Neuronal stem cell (in vitro differentiated cells): ENCODE data around the gene LPP.

Experiments used
- DNase-seq: peaks from one replicate; pipeline ENCODE4 v3.0.0-alpha.2; 2013; ENCODE audit warnings: low spot score
- H2AFZ ChIP-seq: one replicate; pipeline ENCODE4 v1.6.1; 2013; ENCODE audit warnings: mild to moderate bottlenecking, low read length, inconsistent platforms
- H2AK5ac ChIP-seq: 2 replicates; pipeline ENCODE4 v1.6.1; 2013; ENCODE audit warnings: low read depth, mild to moderate bottlenecking, inconsistent platforms, low read length, moderate library complexity, mixed read lengths
- H2BK120ac ChIP-seq: 2 replicates; pipeline ENCODE4 v1.6.1; 2013; ENCODE audit warnings: low read depth, mild to moderate bottlenecking, inconsistent platforms, low read length, moderate library complexity, mixed read lengths
- H2BK12ac ChIP-seq: one replicate; pipeline ENCODE4 v1.6.1; 2013; ENCODE audit warnings: low read length, inconsistent platforms
- H2BK15ac ChIP-seq: 2 replicates; pipeline ENCODE4 v1.6.1; 2013; ENCODE audit warnings: mild to moderate bottlenecking, low read length, inconsistent platforms, mixed read lengths
- H2BK5ac ChIP-seq: one replicate; pipeline ENCODE4 v1.6.1; 2013; ENCODE audit warnings: inconsistent platforms, mild to moderate bottlenecking, low read length, moderate library complexity
- H3K14ac ChIP-seq: one replicate; pipeline ENCODE4 v1.6.1; 2013; ENCODE audit warnings: low read length, inconsistent platforms
- H3K18ac ChIP-seq: 2 replicates; pipeline ENCODE4 v1.6.1; 2013; ENCODE audit warnings: low read length, inconsistent platforms
- H3K23ac ChIP-seq: 2 replicates; pipeline ENCODE4 v1.6.1; 2013; ENCODE audit warnings: low read depth, mild to moderate bottlenecking, mixed read lengths, low read length, inconsistent platforms; ENCODE audit not compliant: poor library complexity
- H3K27ac ChIP-seq: replicated peaks from 3 replicates; pipeline ENCODE4 v1.5.1; 2013; ENCODE audit warnings: low read length, inconsistent platforms
- H3K27me3 ChIP-seq, 3 experiments: 2 replicates each; pipeline ENCODE4 v1.6.1; 2013; ENCODE audit warnings: low read length in 3 of 3, mild to moderate bottlenecking in 2 of 3, inconsistent platforms in 1 of 3, low read depth in 1 of 3, mixed read lengths in 1 of 3, moderate library complexity in 1 of 3; ENCODE audit not compliant: control insufficient read depth in 3 of 3, insufficient read depth in 3 of 3
- H3K36me3 ChIP-seq, 2 donors: replicated peaks in 1 of 2; 2 replicates each; pipeline ENCODE4 v1.6.1; 2013; ENCODE audit warnings: low read length in 2 of 2; ENCODE audit not compliant: control insufficient read depth in 2 of 2, insufficient read depth in 2 of 2
- H3K4ac ChIP-seq: 2 replicates; pipeline ENCODE4 v1.6.1; 2013; ENCODE audit warnings: inconsistent platforms, mild to moderate bottlenecking, low read length, moderate library complexity
- H3K4me1 ChIP-seq, 2 donors: 1 replicate in 1 of 2; 2 replicates in 1 of 2; pipeline ENCODE4 v1.6.1; 2013; ENCODE audit warnings: low read length in 2 of 2, low read depth in 1 of 2; ENCODE audit not compliant: control insufficient read depth in 2 of 2, insufficient read depth in 1 of 2
- H3K4me2 ChIP-seq: one replicate; pipeline ENCODE4 v1.6.1; 2013; ENCODE audit warnings: mild to moderate bottlenecking, low read length, inconsistent platforms; ENCODE audit not compliant: insufficient read depth, poor library complexity, severe bottlenecking
- H3K4me3 ChIP-seq, 2 donors: 2 replicates each; pipeline ENCODE4 v1.5.1; 2013; ENCODE audit warnings: low read length in 2 of 2, mild to moderate bottlenecking in 2 of 2, inconsistent platforms in 1 of 2, moderate library complexity in 1 of 2
- H3K79me1 ChIP-seq: one replicate; pipeline ENCODE4 v1.6.1; 2013; ENCODE audit warnings: low read depth, mild to moderate bottlenecking, inconsistent platforms, low read length, moderate library complexity
- H3K9ac ChIP-seq: one replicate; pipeline ENCODE4 v1.6.1; 2013; ENCODE audit warnings: mild to moderate bottlenecking, low read depth, low read length, inconsistent platforms; ENCODE audit not compliant: poor library complexity
- H3K9me3 ChIP-seq, 2 donors: replicated peaks in 1 of 2; 2 replicates each; pipeline versions ENCODE3 to v1.6.1; 2013; ENCODE audit warnings: low read length in 2 of 2, mild to moderate bottlenecking in 2 of 2, inconsistent platforms in 1 of 2, low read depth in 1 of 2, mixed read lengths in 1 of 2, moderate library complexity in 1 of 2; ENCODE audit not compliant: control insufficient read depth in 2 of 2, insufficient read depth in 1 of 2
- H4K8ac ChIP-seq: one replicate; pipeline ENCODE4 v1.6.1; 2013; ENCODE audit warnings: low read depth, mild to moderate bottlenecking, inconsistent platforms, low read length, moderate library complexity
- H4K91ac ChIP-seq: one replicate; pipeline ENCODE4 v1.6.1; 2013; ENCODE audit warnings: low read length, low read depth, mild to moderate bottlenecking, inconsistent platforms; ENCODE audit not compliant: poor library complexity
- WGBS, 2 donors: extraction: QIAGEN DNeasy Blood & Tissue Kit; methylation state at CpG; one replicate each; pipeline ENCODE4 v1.1.7; 2013; ENCODE audit warnings: missing lambda C conversion rate in 2 of 2, mixed read lengths in 1 of 2; ENCODE audit not compliant: insufficient read length in 2 of 2, insufficient replicate concordance in 1 of 2; ENCODE audit errors: extremely low coverage in 2 of 2; 5-methylcytosine and 5-hydroxymethylcytosine counted together

Gene LPP

GRCh38 chr3:188320757-188321156 is 166.8 kb downstream of the LPP start:
- Histone ChIP-seq H3K23ac (no peak overlapping the region), H2BK5ac (no peak overlapping the region), H3K4me2 (no peak overlapping the region), H3K4me1 (no peaks in the 10 kb centered on the region), H2AFZ (no peak overlapping the region), H3K9me3 (no peaks in the 10 kb centered on the region), H3K4me3 (no peak overlapping the region), H3K9ac (no peak overlapping the region), H2BK120ac (no peak overlapping the region), H4K91ac (no peak overlapping the region), H2BK12ac (no peak overlapping the region), H3K18ac (no peak overlapping the region), H2BK15ac (no peak overlapping the region), H3K4ac (no peak overlapping the region), H3K27me3 (no peaks in the 10 kb centered on the region), H2AK5ac (no peak overlapping the region), H3K27ac (no peak overlapping the region), H4K8ac (no peak overlapping the region), H3K14ac (no peak overlapping the region), H3K79me1 (no peaks in the 10 kb centered on the region), H3K36me3 (no peaks in the 10 kb centered on the region)
- WGBS, 2 donors, result no CpG with 5 or more reads among the region's 3 CpGs
- DNase-seq, result no peak

GRCh38 chr3:188321258-188321657 is 167.3 kb downstream of the LPP start:
- no peak overlapping the region for H2BK12ac ChIP-seq
- H3K9ac ChIP-seq, result no peak overlapping the region
- no peak overlapping the region for H2BK120ac ChIP-seq
- no peak overlapping the region for H2BK5ac ChIP-seq
- H3K4me3 ChIP-seq, result no peak overlapping the region
- no peak overlapping the region for H3K4me2 ChIP-seq
- H3K27me3 ChIP-seq, result no peaks in the 10 kb centered on the region
- H3K9me3 ChIP-seq, result no peaks in the 10 kb centered on the region
- H3K27ac ChIP-seq, result no peak overlapping the region
- H4K91ac ChIP-seq, result no peak overlapping the region
- no peaks in the 10 kb centered on the region for H3K4me1 ChIP-seq
- no peak overlapping the region for H3K23ac ChIP-seq
- H3K14ac ChIP-seq, result no peak overlapping the region
- H2AFZ ChIP-seq, result no peak overlapping the region
- no peak for DNase-seq
- no peak overlapping the region for H4K8ac ChIP-seq
- no peak overlapping the region for H2BK15ac ChIP-seq
- no peaks in the 10 kb centered on the region for H3K79me1 ChIP-seq
- H3K36me3 ChIP-seq, result peaks cover 0 to 3% of the 10 kb centered on the region in 2 donors
- H2AK5ac ChIP-seq, result no peak overlapping the region
- no peak overlapping the region for H3K4ac ChIP-seq
- H3K18ac ChIP-seq, result no peak overlapping the region

- no CpG with 5 or more reads among the region's 4 CpGs for WGBS, 2 donors
- no peak for DNase-seq
Measured at GRCh38 chr3:188322135-188322887, 168.4 kb downstream of the LPP start.

GRCh38 chr3:188323067-188323842 is 169.3 kb downstream of the LPP start:
- Histone ChIP-seq H3K27ac (no peak overlapping the region), H3K4me2 (no peak overlapping the region), H3K4me3 (no peak overlapping the region), H3K14ac (no peak overlapping the region), H3K27me3 (no peaks in the 10 kb centered on the region), H2BK12ac (no peak overlapping the region), H3K4ac (no peak overlapping the region), H3K36me3 (peaks cover 0 to 8% of the 10 kb centered on the region in 2 donors), H3K4me1 (no peaks in the 10 kb centered on the region), H3K18ac (no peak overlapping the region), H3K23ac (no peak overlapping the region), H3K9me3 (peaks cover 0 to 3% of the 10 kb centered on the region in 2 donors), H4K91ac (no peak overlapping the region), H2BK5ac (no peak overlapping the region), H4K8ac (no peak overlapping the region), H2BK15ac (no peak overlapping the region), H3K79me1 (no peaks in the 10 kb centered on the region), H2BK120ac (no peak overlapping the region), H2AFZ (no peak overlapping the region), H3K9ac (no peak overlapping the region), H2AK5ac (no peak overlapping the region)
- no CpG with 5 or more reads among the region's 6 CpGs for WGBS, 2 donors
- DNase-seq, result no peak

More at GRCh38 chr3:188322135-188322887, 168.4 kb downstream of the LPP start:
- Histone ChIP-seq H3K27ac (no peak overlapping the region), H3K4ac (no peak overlapping the region), H3K14ac (no peak overlapping the region), H2AFZ (no peak overlapping the region), H3K9ac (no peak overlapping the region), H2BK15ac (no peak overlapping the region), H3K36me3 (peaks cover 0 to 6% of the 10 kb centered on the region in 2 donors), H4K8ac (no peak overlapping the region), H3K9me3 (no peaks in the 10 kb centered on the region), H3K27me3 (no peaks in the 10 kb centered on the region), H3K18ac (no peak overlapping the region), H2BK120ac (no peak overlapping the region), H2BK12ac (no peak overlapping the region), H3K23ac (no peak overlapping the region), H2BK5ac (no peak overlapping the region), H3K4me2 (no peak overlapping the region), H2AK5ac (no peak overlapping the region), H3K79me1 (no peaks in the 10 kb centered on the region), H3K4me1 (no peaks in the 10 kb centered on the region), H3K4me3 (no peak overlapping the region), H4K91ac (no peak overlapping the region)
